HL-60 (cell line): ENCODE results near the gene CSNK1D.

ENCODE experiments used
- DNase-seq, 2 experiments: peaks; one replicate each; pipeline ENCODE4 v3.0.0-alpha.2; 2010 to 2020; ENCODE audit warnings: low read depth in 1 of 2, low spot score in 1 of 2
- H3K27ac ChIP-seq: fragments of 250-450 bp; sonication (Bioruptor Pico); replicated peaks from 2 replicates; pipeline ENCODE4 v1.5.1; 2020; ENCODE audit warnings: mild to moderate bottlenecking, moderate library complexity
- H3K27me3 ChIP-seq: fragments of 250-450 bp; sonication (Bioruptor Pico); 2 replicates; pipeline ENCODE4 v1.5.1; 2021; ENCODE audit warnings: mild to moderate bottlenecking, moderate library complexity; ENCODE audit not compliant: insufficient read depth, poor library complexity, severe bottlenecking
- H3K4me3 ChIP-seq: replicated peaks from 2 replicates; pipeline ENCODE4 v1.5.1; 2011; ENCODE audit warnings: mild to moderate bottlenecking, control low read depth, low read length; ENCODE audit not compliant: insufficient read depth
- GABPA ChIP-seq: IDR thresholded peaks from 2 replicates; pipeline ENCODE4 v1.6.1; 2012; ENCODE audit warnings: low read depth
- POLR2AphosphoS5 ChIP-seq: IDR thresholded peaks from 2 replicates; pipeline ENCODE4 v1.6.1; 2012; ENCODE audit warnings: low read depth
- SPI1 ChIP-seq: IDR thresholded peaks from 2 replicates; pipeline ENCODE4 v1.6.1; 2012; ENCODE audit warnings: low read depth, mild to moderate bottlenecking, borderline replicate concordance
- TF ChIP-seq, protein P1 (sequence below): IDR thresholded peaks from 2 replicates; pipeline ENCODE4 v1.6.1; 2012; ENCODE audit warnings: low read depth; ENCODE audit not compliant: insufficient replicate concordance
- TF ChIP-seq, protein P2 (sequence below): IDR thresholded peaks from one replicate; pipeline ENCODE4 v1.5.1; 2011; ENCODE audit warnings: low read length, control low read depth, inconsistent platforms; ENCODE audit not compliant: insufficient read depth

CSNK1D gene

DNA sequence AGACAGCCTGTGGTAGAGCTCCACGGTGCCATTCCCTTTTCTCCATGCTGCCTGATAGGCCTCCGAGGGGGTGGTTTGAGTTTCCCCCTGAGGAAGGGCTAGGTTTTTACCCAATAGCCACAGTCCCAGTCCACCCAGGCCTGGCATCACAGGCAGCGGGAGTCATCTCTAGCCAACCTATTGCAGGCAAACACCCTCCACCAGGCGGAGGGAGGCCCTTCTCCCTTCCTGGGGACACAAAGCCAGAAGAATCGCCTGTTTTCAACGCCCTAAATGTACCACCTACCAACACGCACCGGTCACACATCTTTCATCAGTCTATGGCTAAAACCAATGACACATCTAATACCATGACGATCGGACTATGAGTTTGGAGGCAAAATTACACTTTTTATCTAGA lies 7.4 kb downstream of the CSNK1D start:
- no peak overlapping the region for H3K4me3 ChIP-seq
- TF ChIP-seq GABPA (no peak), SPI1 (no peak)
- TF ChIP-seq, protein P1, sequence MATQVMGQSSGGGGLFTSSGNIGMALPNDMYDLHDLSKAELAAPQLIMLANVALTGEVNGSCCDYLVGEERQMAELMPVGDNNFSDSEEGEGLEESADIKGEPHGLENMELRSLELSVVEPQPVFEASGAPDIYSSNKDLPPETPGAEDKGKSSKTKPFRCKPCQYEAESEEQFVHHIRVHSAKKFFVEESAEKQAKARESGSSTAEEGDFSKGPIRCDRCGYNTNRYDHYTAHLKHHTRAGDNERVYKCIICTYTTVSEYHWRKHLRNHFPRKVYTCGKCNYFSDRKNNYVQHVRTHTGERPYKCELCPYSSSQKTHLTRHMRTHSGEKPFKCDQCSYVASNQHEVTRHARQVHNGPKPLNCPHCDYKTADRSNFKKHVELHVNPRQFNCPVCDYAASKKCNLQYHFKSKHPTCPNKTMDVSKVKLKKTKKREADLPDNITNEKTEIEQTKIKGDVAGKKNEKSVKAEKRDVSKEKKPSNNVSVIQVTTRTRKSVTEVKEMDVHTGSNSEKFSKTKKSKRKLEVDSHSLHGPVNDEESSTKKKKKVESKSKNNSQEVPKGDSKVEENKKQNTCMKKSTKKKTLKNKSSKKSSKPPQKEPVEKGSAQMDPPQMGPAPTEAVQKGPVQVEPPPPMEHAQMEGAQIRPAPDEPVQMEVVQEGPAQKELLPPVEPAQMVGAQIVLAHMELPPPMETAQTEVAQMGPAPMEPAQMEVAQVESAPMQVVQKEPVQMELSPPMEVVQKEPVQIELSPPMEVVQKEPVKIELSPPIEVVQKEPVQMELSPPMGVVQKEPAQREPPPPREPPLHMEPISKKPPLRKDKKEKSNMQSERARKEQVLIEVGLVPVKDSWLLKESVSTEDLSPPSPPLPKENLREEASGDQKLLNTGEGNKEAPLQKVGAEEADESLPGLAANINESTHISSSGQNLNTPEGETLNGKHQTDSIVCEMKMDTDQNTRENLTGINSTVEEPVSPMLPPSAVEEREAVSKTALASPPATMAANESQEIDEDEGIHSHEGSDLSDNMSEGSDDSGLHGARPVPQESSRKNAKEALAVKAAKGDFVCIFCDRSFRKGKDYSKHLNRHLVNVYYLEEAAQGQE = no peak
- TF ChIP-seq, protein P2, sequence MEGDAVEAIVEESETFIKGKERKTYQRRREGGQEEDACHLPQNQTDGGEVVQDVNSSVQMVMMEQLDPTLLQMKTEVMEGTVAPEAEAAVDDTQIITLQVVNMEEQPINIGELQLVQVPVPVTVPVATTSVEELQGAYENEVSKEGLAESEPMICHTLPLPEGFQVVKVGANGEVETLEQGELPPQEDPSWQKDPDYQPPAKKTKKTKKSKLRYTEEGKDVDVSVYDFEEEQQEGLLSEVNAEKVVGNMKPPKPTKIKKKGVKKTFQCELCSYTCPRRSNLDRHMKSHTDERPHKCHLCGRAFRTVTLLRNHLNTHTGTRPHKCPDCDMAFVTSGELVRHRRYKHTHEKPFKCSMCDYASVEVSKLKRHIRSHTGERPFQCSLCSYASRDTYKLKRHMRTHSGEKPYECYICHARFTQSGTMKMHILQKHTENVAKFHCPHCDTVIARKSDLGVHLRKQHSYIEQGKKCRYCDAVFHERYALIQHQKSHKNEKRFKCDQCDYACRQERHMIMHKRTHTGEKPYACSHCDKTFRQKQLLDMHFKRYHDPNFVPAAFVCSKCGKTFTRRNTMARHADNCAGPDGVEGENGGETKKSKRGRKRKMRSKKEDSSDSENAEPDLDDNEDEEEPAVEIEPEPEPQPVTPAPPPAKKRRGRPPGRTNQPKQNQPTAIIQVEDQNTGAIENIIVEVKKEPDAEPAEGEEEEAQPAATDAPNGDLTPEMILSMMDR = no peak
- H3K27me3 ChIP-seq = no peaks in the 10 kb centered on the region
- no peak for DNase-seq
- H3K27ac ChIP-seq = no peak overlapping the region

DNA sequence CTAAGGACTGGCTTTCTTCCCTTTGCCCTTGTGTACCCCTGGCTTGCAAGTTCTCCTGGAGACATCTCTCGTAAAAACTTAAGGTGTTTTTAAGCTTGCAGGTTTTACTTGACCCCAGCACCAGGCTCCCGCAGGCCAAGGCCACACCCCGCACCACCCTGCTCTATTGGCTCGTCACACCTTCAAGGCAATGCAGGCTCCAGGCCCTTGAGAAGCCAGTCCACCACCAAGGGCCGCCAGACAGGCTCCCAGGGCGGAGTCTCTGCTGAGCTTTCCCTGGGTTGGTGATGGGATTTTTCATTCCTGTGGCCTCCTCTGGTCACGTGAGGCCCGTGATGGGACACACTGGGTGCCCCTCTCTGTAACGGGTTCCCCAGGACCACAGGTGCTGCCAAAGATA lies 9.9 kb downstream of the CSNK1D start:
- no peak for TF ChIP-seq GABPA
- TF ChIP-seq SPI1 = no peak
- TF ChIP-seq, protein P2 = no peak
- no peak for TF ChIP-seq POLR2AphosphoS5
- TF ChIP-seq, protein P1 = no peak
- no peak overlapping the region for H3K4me3 ChIP-seq
- H3K27ac ChIP-seq = no peak overlapping the region
- no peak for DNase-seq
- H3K27me3 ChIP-seq = no peaks in the 10 kb centered on the region

DNA sequence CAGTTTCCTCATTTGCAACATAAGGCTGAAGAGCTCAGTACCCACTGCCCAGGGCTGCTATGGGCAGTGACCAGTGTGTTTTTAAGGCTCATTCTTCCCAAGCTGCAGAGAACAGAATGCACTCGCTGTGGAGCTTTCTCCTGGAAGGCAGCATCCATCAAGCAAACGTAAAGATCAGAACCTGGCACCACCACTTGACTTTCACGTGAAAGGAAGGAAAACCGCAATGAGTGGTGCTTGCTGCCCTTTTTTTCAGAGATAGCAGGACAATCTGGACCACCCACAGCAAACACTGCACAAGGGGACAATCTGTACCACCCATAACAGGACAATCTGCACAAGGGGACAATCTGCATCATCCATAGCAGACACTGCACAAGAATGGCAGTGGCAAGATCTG lies 11.2 kb downstream of the CSNK1D start:
- TF ChIP-seq SPI1 (no peak), POLR2AphosphoS5 (no peak), GABPA (no peak)
- TF ChIP-seq, protein P2 = no peak
- TF ChIP-seq, protein P1 = no peak
- no peak overlapping the region for H3K27ac ChIP-seq

More for the DNA sequence above, 11.2 kb downstream of the CSNK1D start:
- H3K4me3 ChIP-seq = no peak overlapping the region
- no peak for DNase-seq
- no peaks in the 10 kb centered on the region for H3K27me3 ChIP-seq
